HepG2 (cell line): ENCODE measurements around the gene HNRNPA2B1. TPM values are rescaled to one million over a fixed set of nuclear protein-coding genes. Genes with fewer than 3 reads are reported as not detected.

Experiments
- ATAC-seq: fragments of 200-7000 bp; cut with Tn5 transposase; 3 replicates; pipeline ENCODE4 v1.9.1; 2020; ENCODE audit warnings: mild to moderate bottlenecking, moderate library complexity
- BruUV-seq: library from RNA; stranded (reverse); fragments of 400-500 nt; replicated peaks from 2 replicates; lab custom pipeline; 2021; lab: Mats Ljungman, UMichigan
- CTCF ChIA-PET: fragments of 300-600 bp; formaldehyde crosslinking; extraction: SDS; loops from one replicate; lab custom pipeline; 2021; ENCODE audit warnings: low total read pairs, inconsistent platforms, low intra/inter-chr PET ratio; lab: Yijun Ruan, JAX
- POLR2A ChIA-PET: fragments of 350-600 bp; sonication (Branson Sonifier 250); formaldehyde crosslinking; loops from one replicate; lab custom pipeline; 2020; ENCODE audit warnings: antibody characterized with exemption, inconsistent platforms; lab: Yijun Ruan, JAX
- DNase-seq: peaks from one replicate; pipeline ENCODE4 v3.0.0-alpha.2; 2015; ENCODE audit warnings: low spot score
- FAIRE-seq: peaks from 3 replicates; lab custom pipeline; 2011; peaks lifted over from hg19 to GRCh38; lab: Jason Lieb, UNC
- H2AFZ ChIP-seq: one replicate; pipeline ENCODE4 v1.6.1; 2011; ENCODE audit warnings: low read length, inconsistent platforms
- H3K27ac ChIP-seq: fragments of 300-600 bp; 3 replicates; pipeline ENCODE4 v1.8.0; 2011; ENCODE audit warnings: mixed run types, mild to moderate bottlenecking, mixed read lengths, low read length, inconsistent platforms; ENCODE audit not compliant: insufficient read depth; ENCODE audit errors: extremely low read length
- H3K27me3 ChIP-seq, 2 experiments: fragments of 200-600 bp in 1 of 2; 2 replicates in 1 of 2; 3 replicates in 1 of 2; pipeline versions ENCODE4 v1.6.0 to v1.8.0; 2011; ENCODE audit warnings: low read length in 2 of 2, mild to moderate bottlenecking in 2 of 2, moderate library complexity in 2 of 2, inconsistent platforms in 1 of 2; ENCODE audit not compliant: insufficient read depth in 2 of 2, control insufficient read depth in 1 of 2
- H3K36me3 ChIP-seq, 2 experiments: fragments of 200-600 bp in 1 of 2; replicated peaks in 1 of 2; 2 replicates in 1 of 2; 3 replicates in 1 of 2; pipeline versions ENCODE4 v1.5.1 to v1.8.0; 2011; ENCODE audit warnings: low read length in 2 of 2, inconsistent platforms in 1 of 2; ENCODE audit not compliant: insufficient read depth in 2 of 2, control insufficient read depth in 1 of 2
- H3K4me1 ChIP-seq: 2 replicates; pipeline ENCODE4 v1.5.1; 2012; ENCODE audit warnings: low read length, inconsistent platforms; ENCODE audit not compliant: insufficient read depth
- H3K4me2 ChIP-seq: 2 replicates; pipeline ENCODE4 v1.6.0; 2011; ENCODE audit warnings: low read depth, low read length, inconsistent platforms
- H3K4me3 ChIP-seq, 3 experiments: fragments of 200-600 bp in 1 of 3; sonication (generic), shearing (Covaris generic) in 1 of 3; replicated peaks in 1 of 3; 2 replicates each; pipeline ENCODE4 v1.5.1; 2011 to 2016; ENCODE audit warnings: low read length in 3 of 3, inconsistent platforms in 2 of 3, low read depth in 2 of 3, mild to moderate bottlenecking in 2 of 3, control low read depth in 1 of 3, mixed read lengths in 1 of 3; ENCODE audit not compliant: insufficient read depth in 1 of 3
- H3K79me2 ChIP-seq: one replicate; pipeline ENCODE4 v1.6.1; 2011; ENCODE audit warnings: low read length, inconsistent platforms; ENCODE audit not compliant: insufficient read depth
- H3K9ac ChIP-seq: 2 replicates; pipeline ENCODE4 v1.6.0; 2011; ENCODE audit warnings: mild to moderate bottlenecking, low read depth, low read length, inconsistent platforms; ENCODE audit not compliant: insufficient read depth
- H3K9me3 ChIP-seq: 2 replicates; pipeline ENCODE4 v1.5.1; 2012; ENCODE audit warnings: mild to moderate bottlenecking, low read length
- H4K20me1 ChIP-seq: 2 replicates; pipeline ENCODE4 v1.6.0; 2011; ENCODE audit warnings: inconsistent platforms, mild to moderate bottlenecking, low read length, moderate library complexity; ENCODE audit not compliant: insufficient read depth
- CBX1 ChIP-seq: IDR thresholded peaks from one replicate; pipeline ENCODE4 v1.6.1; 2016; ENCODE audit warnings: antibody characterized with exemption, low read depth
- ELF4 ChIP-seq: sonication (generic); formaldehyde crosslinking; IDR thresholded peaks from 2 replicates; pipeline ENCODE4 v1.5.0; 2020; ENCODE audit warnings: missing genetic modification reagents, mild to moderate bottlenecking, moderate library complexity, borderline replicate concordance
- PHF8 ChIP-seq: sonication (generic); formaldehyde crosslinking; IDR thresholded peaks from 2 replicates; pipeline ENCODE4 v1.5.0; 2020; ENCODE audit warnings: missing genetic modification reagents
- SIX1 ChIP-seq: sonication (generic); formaldehyde crosslinking; IDR thresholded peaks from 2 replicates; pipeline ENCODE4 v1.4.0; 2020; ENCODE audit warnings: missing genetic modification reagents, borderline replicate concordance
- TGIF2 ChIP-seq: IDR thresholded peaks from 2 replicates; pipeline ENCODE4 v1.6.1; 2016; ENCODE audit warnings: control low read depth, missing compliant biosample characterization
- ZSCAN22 ChIP-seq: sonication (generic); formaldehyde crosslinking; IDR thresholded peaks from 2 replicates; pipeline ENCODE4 v1.4.0; 2020; ENCODE audit warnings: mild to moderate bottlenecking, missing genetic modification reagents
- WGBS: methylation state at CpG from one replicate; pipeline ENCODE4 v1.1.6; 2017; ENCODE audit warnings: low lambda C conversion rate; 5-methylcytosine and 5-hydroxymethylcytosine counted together
- in situ Hi-C: cut with HindIII; loops from 2 replicates; pipeline ENCODE4 v1.10.0; 2017; ENCODE audit warnings: low pct_unique_long_range_greater_than_20kb; ENCODE audit not compliant: extremely low pct_ligation_motif_present
- intact Hi-C: fragments of 100-400 bp; cut with micrococcal nuclease; formaldehyde crosslinking; loops from one replicate; pipeline ENCODE4 v1.10.0; 2022; ENCODE audit not compliant: unreplicated experiment
- polyA plus RNA-seq, 8 experiments: library from polyadenylated mRNA; depleted of rRNA in 3 of 8; stranded (reverse) in 7 of 8; unstranded in 1 of 8; fragments of >200 nt; fragmentation: Illumina TruSeq in 4 of 8; extraction: Trizol in 4 of 8; gene quantifications; 2 replicates each; pipeline versions ENCODE4 v1.2.1 to v1.2.3, GENCODE V29; 2011 to 2016; ENCODE audit warnings: low read depth in 4 of 8, missing spikeins in 1 of 8, mixed read lengths in 1 of 8; ENCODE audit not compliant: insufficient read depth in 1 of 8
- total RNA-seq, 5 experiments: library from RNA; depleted of rRNA; stranded (reverse); fragments of >200 nt; fragmentation: Illumina TruSeq; extraction: Trizol; gene quantifications; 2 replicates each; pipeline ENCODE4 v1.2.3, GENCODE V29; 2016; ENCODE audit warnings: low read depth in 1 of 5
- TF ChIP-seq, protein P1 (sequence below): IDR thresholded peaks from 2 replicates; pipeline ENCODE4 v1.6.1; 2016; ENCODE audit warnings: low read depth, missing genetic modification reagents, missing compliant biosample characterization
- TF ChIP-seq, protein P2 (sequence below): sonication (generic); formaldehyde crosslinking; conservative IDR thresholded peaks from 2 replicates; pipeline ENCODE4 v1.4.0; 2020; ENCODE audit warnings: missing genetic modification reagents

HNRNPA2B1 gene
- total and polyA plus RNA-seq, 2 of the 13 experiments (the other 11 are each of a cell fraction or from before 2014, with no cell fraction given) = 193 to 412 TPM

GRCh38 chr7:26237035-26237807, 36.7 kb upstream of the HNRNPA2B1 start:
- BruUV-seq = no TSS peak
- H3K4me1 ChIP-seq = no peaks in the 10 kb centered on the region
- DNase-seq (no peak), FAIRE-seq (no peak), ATAC-seq (no peak)
- no peaks in the 10 kb centered on the region for H4K20me1 ChIP-seq
- H3K4me3 ChIP-seq = no peak overlapping the region
- H3K79me2 ChIP-seq = no peaks in the 10 kb centered on the region
- H3K27me3 ChIP-seq = no peaks in the 10 kb centered on the region
- TF ChIP-seq CBX1 = no peak
- TF ChIP-seq TGIF2 = no peak
- no peak for TF ChIP-seq SIX1
- no peak for TF ChIP-seq PHF8 (CRISPR knock-in tag)
- H3K4me2 ChIP-seq = no peak overlapping the region
- H3K9ac ChIP-seq = no peak overlapping the region
- in situ Hi-C loops (no loop called here), intact Hi-C loops (no loop called here)
- 38% methylated on average over 6 of the region's 6 CpGs for WGBS
- H3K36me3 ChIP-seq = no peaks in the 10 kb centered on the region
- ChIA-PET CTCF (no interaction called here), POLR2A (no interaction called here)
- no peaks in the 10 kb centered on the region for H3K9me3 ChIP-seq
- H2AFZ ChIP-seq = no peak overlapping the region
- H3K27ac ChIP-seq = no peak overlapping the region

DNA sequence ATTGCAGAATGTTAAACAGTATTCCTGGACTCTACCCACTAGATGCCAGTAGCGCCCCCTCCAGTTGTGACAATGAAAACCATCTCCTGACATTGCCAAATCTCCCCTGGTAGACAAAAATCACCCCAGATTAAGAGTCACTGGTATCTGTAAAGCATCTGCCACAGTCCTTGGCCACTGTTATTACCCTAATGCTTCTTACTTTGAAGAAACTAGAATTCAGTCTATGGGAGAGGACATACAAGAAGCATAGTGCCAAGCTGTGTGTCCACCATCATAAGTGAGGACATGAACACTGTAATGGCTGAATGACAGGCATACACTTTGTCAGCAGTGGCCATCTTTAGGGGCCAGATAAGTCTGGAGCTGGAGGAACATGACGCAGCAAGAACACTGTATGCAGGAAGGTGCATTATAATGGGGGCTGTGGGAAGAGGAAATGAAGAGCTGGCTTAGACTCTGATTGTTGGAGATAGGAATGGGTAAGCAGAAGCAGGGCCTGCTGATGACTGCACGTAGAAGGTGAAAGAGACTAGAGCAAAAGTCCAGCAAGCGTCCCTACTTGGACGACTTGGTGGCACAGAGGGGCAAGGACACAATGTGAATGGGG, 33.5 kb upstream of the HNRNPA2B1 start:
- Histone ChIP-seq H4K20me1 (no peaks in the 10 kb centered on the region), H3K9ac (no peak overlapping the region), H3K4me2 (no peak overlapping the region), H3K27me3 (0 out of 5 replicates have a peak, but pooled peaks cover 0 to 3% of the 10 kb centered on the region in 2 experiments), H3K36me3 (no peaks in the 10 kb centered on the region), H3K9me3 (no peaks in the 10 kb centered on the region), H3K79me2 (no peaks in the 10 kb centered on the region), H3K4me1 (no peaks in the 10 kb centered on the region), H3K4me3 (no peak overlapping the region), H3K27ac (no peak overlapping the region), H2AFZ (no peak overlapping the region)
- ChIA-PET CTCF (no interaction called here), POLR2A (no interaction called here)
- intact Hi-C loops (no loop called here), in situ Hi-C loops (no loop called here)
- FAIRE-seq = no peak
- ATAC-seq = no peak
- no TSS peak for BruUV-seq
- no peak for DNase-seq
- 11% methylated on average over 5 of the region's 5 CpGs for whole genome bisulfite sequencing
- TF ChIP-seq, protein P1, sequence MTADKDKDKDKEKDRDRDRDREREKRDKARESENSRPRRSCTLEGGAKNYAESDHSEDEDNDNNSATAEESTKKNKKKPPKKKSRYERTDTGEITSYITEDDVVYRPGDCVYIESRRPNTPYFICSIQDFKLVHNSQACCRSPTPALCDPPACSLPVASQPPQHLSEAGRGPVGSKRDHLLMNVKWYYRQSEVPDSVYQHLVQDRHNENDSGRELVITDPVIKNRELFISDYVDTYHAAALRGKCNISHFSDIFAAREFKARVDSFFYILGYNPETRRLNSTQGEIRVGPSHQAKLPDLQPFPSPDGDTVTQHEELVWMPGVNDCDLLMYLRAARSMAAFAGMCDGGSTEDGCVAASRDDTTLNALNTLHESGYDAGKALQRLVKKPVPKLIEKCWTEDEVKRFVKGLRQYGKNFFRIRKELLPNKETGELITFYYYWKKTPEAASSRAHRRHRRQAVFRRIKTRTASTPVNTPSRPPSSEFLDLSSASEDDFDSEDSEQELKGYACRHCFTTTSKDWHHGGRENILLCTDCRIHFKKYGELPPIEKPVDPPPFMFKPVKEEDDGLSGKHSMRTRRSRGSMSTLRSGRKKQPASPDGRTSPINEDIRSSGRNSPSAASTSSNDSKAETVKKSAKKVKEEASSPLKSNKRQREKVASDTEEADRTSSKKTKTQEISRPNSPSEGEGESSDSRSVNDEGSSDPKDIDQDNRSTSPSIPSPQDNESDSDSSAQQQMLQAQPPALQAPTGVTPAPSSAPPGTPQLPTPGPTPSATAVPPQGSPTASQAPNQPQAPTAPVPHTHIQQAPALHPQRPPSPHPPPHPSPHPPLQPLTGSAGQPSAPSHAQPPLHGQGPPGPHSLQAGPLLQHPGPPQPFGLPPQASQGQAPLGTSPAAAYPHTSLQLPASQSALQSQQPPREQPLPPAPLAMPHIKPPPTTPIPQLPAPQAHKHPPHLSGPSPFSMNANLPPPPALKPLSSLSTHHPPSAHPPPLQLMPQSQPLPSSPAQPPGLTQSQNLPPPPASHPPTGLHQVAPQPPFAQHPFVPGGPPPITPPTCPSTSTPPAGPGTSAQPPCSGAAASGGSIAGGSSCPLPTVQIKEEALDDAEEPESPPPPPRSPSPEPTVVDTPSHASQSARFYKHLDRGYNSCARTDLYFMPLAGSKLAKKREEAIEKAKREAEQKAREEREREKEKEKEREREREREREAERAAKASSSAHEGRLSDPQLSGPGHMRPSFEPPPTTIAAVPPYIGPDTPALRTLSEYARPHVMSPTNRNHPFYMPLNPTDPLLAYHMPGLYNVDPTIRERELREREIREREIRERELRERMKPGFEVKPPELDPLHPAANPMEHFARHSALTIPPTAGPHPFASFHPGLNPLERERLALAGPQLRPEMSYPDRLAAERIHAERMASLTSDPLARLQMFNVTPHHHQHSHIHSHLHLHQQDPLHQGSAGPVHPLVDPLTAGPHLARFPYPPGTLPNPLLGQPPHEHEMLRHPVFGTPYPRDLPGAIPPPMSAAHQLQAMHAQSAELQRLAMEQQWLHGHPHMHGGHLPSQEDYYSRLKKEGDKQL = no peak
- TF ChIP-seq ELF4 (CRISPR knock-in tag) = no peak
- TF ChIP-seq, protein P2, sequence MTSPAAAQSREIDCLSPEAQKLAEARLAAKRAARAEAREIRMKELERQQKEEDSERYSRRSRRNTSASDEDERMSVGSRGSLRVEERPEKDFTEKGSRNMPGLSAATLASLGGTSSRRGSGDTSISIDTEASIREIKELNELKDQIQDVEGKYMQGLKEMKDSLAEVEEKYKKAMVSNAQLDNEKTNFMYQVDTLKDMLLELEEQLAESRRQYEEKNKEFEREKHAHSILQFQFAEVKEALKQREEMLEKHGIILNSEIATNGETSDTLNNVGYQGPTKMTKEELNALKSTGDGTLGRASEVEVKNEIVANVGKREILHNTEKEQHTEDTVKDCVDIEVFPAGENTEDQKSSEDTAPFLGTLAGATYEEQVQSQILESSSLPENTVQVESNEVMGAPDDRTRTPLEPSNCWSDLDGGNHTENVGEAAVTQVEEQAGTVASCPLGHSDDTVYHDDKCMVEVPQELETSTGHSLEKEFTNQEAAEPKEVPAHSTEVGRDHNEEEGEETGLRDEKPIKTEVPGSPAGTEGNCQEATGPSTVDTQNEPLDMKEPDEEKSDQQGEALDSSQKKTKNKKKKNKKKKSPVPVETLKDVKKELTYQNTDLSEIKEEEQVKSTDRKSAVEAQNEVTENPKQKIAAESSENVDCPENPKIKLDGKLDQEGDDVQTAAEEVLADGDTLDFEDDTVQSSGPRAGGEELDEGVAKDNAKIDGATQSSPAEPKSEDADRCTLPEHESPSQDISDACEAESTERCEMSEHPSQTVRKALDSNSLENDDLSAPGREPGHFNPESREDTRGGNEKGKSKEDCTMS (CRISPR knock-in tag) = no peak
- TF ChIP-seq ZSCAN22 (CRISPR knock-in tag) = no peak
